Adrenal gland (tissue), 12 donors: ENCODE data around the gene TMEM256. TPM values are rescaled to one million over a fixed set of nuclear protein-coding genes. Genes with fewer than 3 reads are reported as not detected.

Source experiments
- DNase-seq, 7 donors: peaks; one replicate each; pipeline ENCODE4 v3.0.0-alpha.2; 2019 to 2020
- H3K27ac ChIP-seq, 5 donors: fragments of 200-600 bp; sonication (generic) in 4 of 5; 1 replicate in 3 of 5; 2 replicates in 2 of 5; pipeline versions ENCODE4 v1.5.1 to v1.8.0; 2016 to 2020; ENCODE audit warnings: mild to moderate bottlenecking in 1 of 5
- H3K27me3 ChIP-seq: fragments of 200-600 bp; 2 replicates; pipeline ENCODE4 v1.8.0; 2021
- H3K36me3 ChIP-seq, 2 donors: fragments of 200-600 bp; replicated peaks in 1 of 2; 1 replicate in 1 of 2; 2 replicates in 1 of 2; pipeline versions ENCODE4 v1.5.1 to v1.8.0; 2018 to 2022
- H3K4me1 ChIP-seq, 2 donors: fragments of 200-600 bp; replicated peaks in 1 of 2; 1 replicate in 1 of 2; 2 replicates in 1 of 2; pipeline versions ENCODE4 v1.5.1 to v1.8.0; 2018 to 2021
- H3K4me3 ChIP-seq, 4 donors: fragments of 200-600 bp; sonication (generic) in 3 of 4; one replicate each; pipeline ENCODE4 v1.5.1; 2016 to 2018
- H3K9me3 ChIP-seq, 3 donors: fragments of 200-600 bp; sonication (generic) in 1 of 3; replicated peaks in 1 of 3; 1 replicate in 2 of 3; 2 replicates in 1 of 3; pipeline versions ENCODE4 v1.5.1 to v1.8.0; 2016 to 2021
- CTCF ChIP-seq, 6 experiments: fragments of 450-650 bp in 4 of 6; fragments of 200-600 bp in 2 of 6; sonication (generic) in 1 of 6; IDR thresholded peaks; 1 replicate in 5 of 6; 2 replicates in 1 of 6; pipeline versions ENCODE4 v1.5.1 to v1.8.0; 2016 to 2021; ENCODE audit warnings: antibody characterized with exemption in 6 of 6, mild to moderate bottlenecking in 2 of 6, moderate library complexity in 1 of 6
- POLR2A ChIP-seq, 2 donors: fragments of 450-650 bp; IDR thresholded peaks; one replicate each; pipeline ENCODE4 v1.6.1; 2017; ENCODE audit warnings: antibody characterized with exemption in 2 of 2, mild to moderate bottlenecking in 2 of 2, moderate library complexity in 1 of 2
- WGBS, 4 donors: extraction: QIAGEN DNeasy Blood & Tissue Kit in 2 of 4; methylation state at CpG; one replicate each; pipeline versions ENCODE4 v1.1.5 to v1.1.7; 2013 to 2017; 5-methylcytosine and 5-hydroxymethylcytosine counted together
- intact Hi-C, 2 donors: fragments of 100-400 bp; cut with DNase I; formaldehyde crosslinking; loops; one replicate each; pipeline versions ENCODE4 v1.14.1 to v1.15.0; 2022 to 2023
- polyA plus RNA-seq, 3 donors: library from polyadenylated mRNA; stranded (reverse); fragments of 200-250 nt in 2 of 3; fragments of 350-450 nt in 1 of 3; fragmentation: Illumina TruSeq in 1 of 3; extraction: RNeasy Lipid Tissue Mini Kit (QIAGEN cat#74804) in 1 of 3; gene quantifications; one replicate each; pipeline ENCODE4 v1.2.3, GENCODE V29; 2013 to 2014
- total RNA-seq, 9 donors: library from RNA; depleted of rRNA in 4 of 9; stranded (reverse); fragments of >200 nt in 4 of 9; fragments of 120-200 nt in 1 of 9; fragmentation: NEBNext Ultra II Directional in 1 of 9; extraction: Animal tissue kit (Norgen Biotek cat#: 25700) in 1 of 9; gene quantifications; one replicate each; pipeline versions ENCODE4 v1.1.0 to v1.2.4, GENCODE V29; 2013 to 2023
- donor health status: healthy with polysubstance abuse.
- donor health status: Bipolar disorder and iron deficiency.
- donor health status: DM: yes; HTN: yes; CAD: no.
- donor health status: DM: no; HTN: no; CAD: no.
- donor health status: DM: no; HTN: no; CAD: no.
- donor health status: DM: yes; HTN: yes; CAD: no.

Gene TMEM256
- total and polyA plus RNA-seq, 12 donors = 48.5 to 334 (median 93.2) TPM

DNA sequence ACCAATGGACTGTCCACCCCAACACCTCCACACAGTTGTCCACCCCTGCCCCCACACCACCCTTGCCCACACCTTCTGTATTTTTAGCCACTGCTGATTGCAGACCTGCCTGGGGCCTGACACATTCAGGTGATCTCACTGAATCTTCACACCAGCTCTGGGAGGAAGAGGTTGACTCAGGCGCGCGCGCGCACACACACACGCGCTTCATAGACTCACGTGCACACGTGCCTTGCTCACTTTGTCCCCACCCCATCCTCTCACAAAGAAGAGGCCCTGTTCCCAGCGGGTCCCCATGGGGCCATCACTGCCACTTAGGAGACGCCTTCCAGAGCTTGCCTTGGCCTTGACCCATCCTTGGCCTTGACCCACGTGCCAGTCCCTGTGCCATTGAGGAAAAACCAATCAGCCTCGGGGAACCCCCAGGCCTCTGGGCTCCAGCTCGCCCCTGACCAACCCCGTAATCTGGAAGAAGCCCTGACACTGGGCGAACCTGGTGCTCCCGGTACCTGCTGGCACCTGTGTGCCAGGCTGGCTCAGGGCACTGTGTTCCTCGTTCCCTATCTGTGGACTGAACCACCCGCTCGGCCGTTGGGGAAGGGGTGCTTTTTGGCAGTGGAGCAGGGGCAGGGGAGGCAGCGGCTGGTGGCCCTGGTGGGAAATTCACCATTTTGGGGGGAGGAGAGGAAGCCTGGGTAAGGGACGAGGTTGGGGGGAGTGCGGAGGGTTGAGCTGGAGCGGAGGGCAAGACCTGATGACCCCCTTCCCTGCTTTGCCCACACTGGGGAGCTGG, 6.9 kb upstream of the TMEM256 start:
- no peak overlapping the region for H3K4me3 ChIP-seq
- no peaks in the 10 kb centered on the region for H3K27me3 ChIP-seq
- intact Hi-C loops = no loop called here
- no peaks in the 10 kb centered on the region for H3K9me3 ChIP-seq
- no peaks in the 10 kb centered on the region for H3K36me3 ChIP-seq
- H3K4me1 ChIP-seq = no peaks in the 10 kb centered on the region
- TF ChIP-seq POLR2A (IDR thresholded peaks at IDR 0.05) (no peak), CTCF (IDR thresholded peaks at IDR 0.05) (no peak)
- 86 to 94% (median 90%) methylated on average over 17 to 25 of the region's 25 CpGs for WGBS, 4 donors
- no peak for DNase-seq
- no peak overlapping the region for H3K27ac ChIP-seq

- intact Hi-C loops = no loop called here
- Histone ChIP-seq H3K36me3 (no peaks in the 10 kb centered on the region), H3K27ac (no peak overlapping the region), H3K4me3 (no peak overlapping the region), H3K4me1 (peaks cover 0 to 6% of the 10 kb centered on the region in 2 donors), H3K9me3 (no peaks in the 10 kb centered on the region), H3K27me3 (no peaks in the 10 kb centered on the region)
- WGBS, 4 donors = 93 to 95% (median 94%) methylated on average over 5 to 6 of the region's 6 CpGs
- TF ChIP-seq CTCF (IDR thresholded peaks at IDR 0.05) (no peak), POLR2A (IDR thresholded peaks at IDR 0.05) (no peak)
- DNase-seq = no peak
Observed at GRCh38 chr17:7409716-7410115, 5.8 kb upstream of the TMEM256 start.

GRCh38 chr17:7408863-7409262, 5.0 kb upstream of the TMEM256 start:
- Histone ChIP-seq H3K36me3 (no peaks in the 10 kb centered on the region), H3K4me1 (peaks cover 0 to 6% of the 10 kb centered on the region in 2 donors)

GRCh38 chr17:7408252-7408727, 4.4 kb upstream of the TMEM256 start:
- TF ChIP-seq POLR2A (IDR thresholded peaks at IDR 0.05) (no peak), CTCF (IDR thresholded peaks at IDR 0.05) (no peak)
- H3K4me3 ChIP-seq = no peak overlapping the region
- H3K27me3 ChIP-seq = no peaks in the 10 kb centered on the region
- peaks cover 1 to 6% of the 10 kb centered on the region in 2 donors for H3K4me1 ChIP-seq
- intact Hi-C loops = no loop called here
- H3K27ac ChIP-seq = no peak overlapping the region
- WGBS, 4 donors = 78 to 98% (median 85%) methylated on average over 24 to 58 of the region's 58 CpGs
- no peaks in the 10 kb centered on the region for H3K36me3 ChIP-seq
- DNase-seq = no peak
- no peaks in the 10 kb centered on the region for H3K9me3 ChIP-seq

More at GRCh38 chr17:7408863-7409262, 5.0 kb upstream of the TMEM256 start:
- no peaks in the 10 kb centered on the region for H3K9me3 ChIP-seq
- intact Hi-C loops = no loop called here
- TF ChIP-seq CTCF (IDR thresholded peaks at IDR 0.05) (no peak), POLR2A (IDR thresholded peaks at IDR 0.05) (no peak)
- no peak overlapping the region for H3K27ac ChIP-seq
- no peak for DNase-seq
- 81 to 85% (median 83%) methylated on average over 5 to 6 of the region's 6 CpGs for WGBS, 4 donors
- no peak overlapping the region for H3K4me3 ChIP-seq
- no peaks in the 10 kb centered on the region for H3K27me3 ChIP-seq
